IPS-18a (cell line): ENCODE data around the gene PRDM16.

ENCODE experiments used
- H3K27ac ChIP-seq: one replicate; pipeline ENCODE4 v1.5.1; 2013; ENCODE audit warnings: low read length
- H3K27me3 ChIP-seq: one replicate; pipeline ENCODE4 v1.6.1; 2013; ENCODE audit warnings: mild to moderate bottlenecking, low read length; ENCODE audit not compliant: control insufficient read depth, insufficient read depth
- H3K36me3 ChIP-seq: one replicate; pipeline ENCODE4 v1.6.1; 2013; ENCODE audit warnings: low read depth, low read length; ENCODE audit not compliant: control insufficient read depth
- H3K4me1 ChIP-seq: one replicate; pipeline ENCODE4 v1.6.1; 2013; ENCODE audit warnings: low read depth, low read length; ENCODE audit not compliant: control insufficient read depth
- H3K4me3 ChIP-seq: one replicate; pipeline ENCODE4 v1.5.1; 2013; ENCODE audit warnings: low read length
- H3K9ac ChIP-seq: one replicate; pipeline ENCODE4 v1.6.1; 2013; ENCODE audit warnings: mild to moderate bottlenecking, low read length, moderate library complexity
- H3K9me3 ChIP-seq: one replicate; pipeline ENCODE4 v1.6.1; 2013; ENCODE audit warnings: low read depth, low read length; ENCODE audit not compliant: control insufficient read depth

Gene PRDM16

DNA sequence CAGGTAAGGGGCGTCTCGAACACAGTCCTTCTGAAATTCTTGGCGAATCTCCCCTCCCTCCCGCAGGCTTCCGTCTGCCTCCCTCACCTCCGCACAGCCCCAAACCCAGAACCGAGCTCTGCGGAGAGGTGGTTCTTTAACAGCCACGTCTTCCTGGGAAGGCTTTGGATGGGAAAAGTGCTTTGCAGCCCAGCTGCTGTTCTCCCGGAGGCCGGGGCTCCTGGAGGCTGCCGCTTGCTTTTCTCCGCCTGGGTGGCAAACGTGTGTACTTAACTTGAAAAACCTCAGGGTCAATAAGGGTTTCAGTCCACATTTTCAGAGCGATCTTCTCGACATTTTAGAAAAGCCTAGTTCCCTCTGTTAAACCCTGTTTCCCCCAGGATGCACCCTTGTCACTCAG lies 109.3 kb downstream of the PRDM16 start:
- H3K9ac ChIP-seq: no peak overlapping the region
- no peaks in the 10 kb centered on the region for H3K4me1 ChIP-seq
- H3K4me3 ChIP-seq: no peak overlapping the region
- H3K27ac ChIP-seq: no peak overlapping the region
- H3K36me3 ChIP-seq: no peaks in the 10 kb centered on the region
- no peaks in the 10 kb centered on the region for H3K27me3 ChIP-seq
- H3K9me3 ChIP-seq: no peaks in the 10 kb centered on the region

DNA sequence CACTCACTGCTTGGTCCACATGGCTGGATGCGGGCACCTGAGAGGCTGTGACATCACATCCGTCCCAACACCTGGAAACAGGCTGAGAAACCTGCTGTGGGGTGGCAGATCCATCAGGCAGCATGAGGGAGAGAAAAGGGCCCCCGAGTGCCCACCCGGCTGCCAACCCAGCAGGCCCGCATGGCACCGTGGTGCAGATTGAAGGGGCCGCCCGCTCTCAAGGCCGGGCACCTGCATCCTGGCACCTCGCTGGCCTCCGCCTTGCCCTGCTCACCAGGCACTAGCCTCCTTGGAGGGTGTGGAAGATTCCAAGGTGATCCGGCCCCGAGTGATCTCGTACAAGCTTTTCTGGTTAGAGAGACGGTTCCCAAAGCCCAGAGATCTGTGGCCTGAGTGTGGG lies 110.5 kb downstream of the PRDM16 start:
- Histone ChIP-seq H3K27me3 (no peaks in the 10 kb centered on the region), H3K27ac (no peak overlapping the region), H3K36me3 (no peaks in the 10 kb centered on the region), H3K9ac (no peak overlapping the region), H3K9me3 (no peaks in the 10 kb centered on the region), H3K4me3 (no peak overlapping the region), H3K4me1 (no peaks in the 10 kb centered on the region)

DNA sequence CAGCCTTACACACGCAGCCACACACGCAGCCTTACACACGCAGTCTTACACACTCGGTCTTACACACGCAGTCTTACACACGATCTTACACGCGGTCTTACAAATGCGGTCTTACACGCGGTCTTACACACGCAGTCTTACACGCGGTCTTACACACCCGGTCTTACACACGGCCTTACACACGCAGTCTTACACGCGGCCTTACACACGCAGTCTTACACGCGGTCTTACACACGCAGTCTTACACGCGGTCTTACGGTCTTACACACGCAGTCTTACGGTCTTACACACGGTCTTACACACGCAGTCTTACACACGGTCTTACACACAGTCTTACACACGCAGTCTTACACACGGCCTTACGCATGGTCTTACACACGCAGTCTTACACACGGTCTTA lies 111.9 kb downstream of the PRDM16 start:
- H3K27me3 ChIP-seq: no peaks in the 10 kb centered on the region
- no peaks in the 10 kb centered on the region for H3K36me3 ChIP-seq

DNA sequence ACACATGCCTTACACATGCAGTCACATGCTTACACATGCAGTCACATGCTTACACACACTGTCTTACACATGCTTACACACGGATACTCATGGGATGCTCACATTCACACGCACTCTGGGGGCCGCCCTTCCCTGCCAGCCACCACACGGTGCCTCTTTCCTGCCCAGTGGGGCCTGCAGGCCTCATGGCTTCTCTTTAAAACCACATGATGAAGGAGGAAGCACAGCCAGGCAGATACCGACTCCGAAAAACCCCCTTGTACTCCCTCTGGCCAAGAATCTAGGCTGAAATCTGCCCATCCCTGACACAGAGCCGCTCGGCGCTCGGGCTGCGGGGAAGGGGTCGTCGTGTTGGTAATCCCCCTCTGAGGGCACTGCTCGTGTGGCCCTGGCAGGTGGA lies 113.0 kb downstream of the PRDM16 start:
- H3K9ac ChIP-seq: no peak overlapping the region
- H3K27me3 ChIP-seq: no peaks in the 10 kb centered on the region
- H3K4me3 ChIP-seq: no peak overlapping the region
- H3K4me1 ChIP-seq: no peaks in the 10 kb centered on the region
- H3K36me3 ChIP-seq: no peaks in the 10 kb centered on the region
- H3K9me3 ChIP-seq: no peaks in the 10 kb centered on the region
- H3K27ac ChIP-seq: no peak overlapping the region

More for the DNA sequence above, 111.9 kb downstream of the PRDM16 start:
- no peaks in the 10 kb centered on the region for H3K9me3 ChIP-seq
- no peak overlapping the region for H3K9ac ChIP-seq
- no peak overlapping the region for H3K27ac ChIP-seq
- H3K4me3 ChIP-seq: no peak overlapping the region
- no peaks in the 10 kb centered on the region for H3K4me1 ChIP-seq

DNA sequence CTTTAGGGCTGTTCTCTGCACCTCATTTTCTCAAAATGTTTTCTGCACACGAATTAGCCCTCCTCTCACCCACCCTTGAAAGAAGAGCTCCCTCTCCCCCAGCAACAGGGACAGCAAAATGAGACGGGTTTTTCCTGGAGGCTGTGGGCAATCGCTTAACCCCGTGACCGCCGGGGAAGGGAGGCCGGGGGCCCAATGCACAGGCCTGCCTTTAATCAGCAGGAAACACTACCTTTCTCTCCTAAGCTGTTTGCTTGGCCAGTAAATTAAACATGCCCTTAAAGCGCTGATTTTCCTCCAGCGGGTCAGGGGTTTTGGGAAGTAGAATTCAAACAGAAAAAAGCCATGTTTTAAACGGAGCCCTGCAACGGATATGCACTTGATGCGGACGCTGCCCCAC lies 114.4 kb downstream of the PRDM16 start:
- H3K4me3 ChIP-seq: no peak overlapping the region
- H3K27ac ChIP-seq: no peak overlapping the region
- H3K27me3 ChIP-seq: no peaks in the 10 kb centered on the region
- H3K9me3 ChIP-seq: no peaks in the 10 kb centered on the region
- H3K4me1 ChIP-seq: no peaks in the 10 kb centered on the region
- no peaks in the 10 kb centered on the region for H3K36me3 ChIP-seq
- H3K9ac ChIP-seq: no peak overlapping the region

DNA sequence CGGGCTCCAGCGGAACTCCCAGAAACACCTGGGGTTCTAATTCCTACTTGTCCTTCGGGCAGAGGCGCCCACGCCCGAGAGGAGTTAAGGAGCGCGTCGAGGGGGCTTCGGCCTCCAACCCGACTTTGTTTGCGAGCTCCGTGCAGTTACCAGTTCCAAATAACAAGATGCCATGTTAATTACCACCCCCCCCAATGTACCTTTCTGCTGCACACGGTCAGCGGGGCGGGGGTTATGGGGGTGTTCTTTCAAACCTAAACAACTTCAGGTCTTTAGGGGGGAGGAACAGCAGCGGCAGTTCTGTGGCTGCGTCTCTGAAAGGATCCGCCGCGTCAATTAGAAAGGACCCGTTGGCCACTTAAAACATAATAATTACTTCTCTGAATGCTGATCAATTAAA lies 114.8 kb downstream of the PRDM16 start:
- H3K9ac ChIP-seq: no peak overlapping the region
- no peaks in the 10 kb centered on the region for H3K4me1 ChIP-seq
- H3K27me3 ChIP-seq: no peaks in the 10 kb centered on the region
- no peaks in the 10 kb centered on the region for H3K36me3 ChIP-seq
- no peaks in the 10 kb centered on the region for H3K9me3 ChIP-seq
- no peak overlapping the region for H3K27ac ChIP-seq
- H3K4me3 ChIP-seq: no peak overlapping the region

DNA sequence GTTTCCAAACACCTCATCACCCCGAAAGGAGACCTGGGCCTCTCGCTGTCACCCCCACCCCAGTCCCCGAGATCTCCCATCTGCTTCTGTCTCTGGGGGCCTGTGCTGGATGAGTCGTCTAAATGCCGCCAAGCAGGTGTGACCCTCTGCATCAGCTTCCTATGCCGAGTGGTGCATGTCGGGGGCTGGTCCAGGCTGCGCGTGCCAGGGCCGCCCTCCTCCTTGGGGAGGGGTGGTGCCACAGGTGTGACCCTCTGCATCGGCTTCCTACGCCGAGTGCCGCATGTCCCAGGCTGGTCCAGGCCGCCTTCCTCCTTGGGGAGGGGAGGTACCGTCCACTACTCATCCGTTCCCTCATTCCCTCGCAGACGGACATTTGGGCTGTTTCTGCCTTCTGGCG lies 115.7 kb downstream of the PRDM16 start:
- no peaks in the 10 kb centered on the region for H3K9me3 ChIP-seq
- no peak overlapping the region for H3K4me3 ChIP-seq
- H3K27me3 ChIP-seq: no peaks in the 10 kb centered on the region
- H3K27ac ChIP-seq: no peak overlapping the region
- no peaks in the 10 kb centered on the region for H3K4me1 ChIP-seq
- H3K36me3 ChIP-seq: no peaks in the 10 kb centered on the region
- H3K9ac ChIP-seq: no peak overlapping the region

DNA sequence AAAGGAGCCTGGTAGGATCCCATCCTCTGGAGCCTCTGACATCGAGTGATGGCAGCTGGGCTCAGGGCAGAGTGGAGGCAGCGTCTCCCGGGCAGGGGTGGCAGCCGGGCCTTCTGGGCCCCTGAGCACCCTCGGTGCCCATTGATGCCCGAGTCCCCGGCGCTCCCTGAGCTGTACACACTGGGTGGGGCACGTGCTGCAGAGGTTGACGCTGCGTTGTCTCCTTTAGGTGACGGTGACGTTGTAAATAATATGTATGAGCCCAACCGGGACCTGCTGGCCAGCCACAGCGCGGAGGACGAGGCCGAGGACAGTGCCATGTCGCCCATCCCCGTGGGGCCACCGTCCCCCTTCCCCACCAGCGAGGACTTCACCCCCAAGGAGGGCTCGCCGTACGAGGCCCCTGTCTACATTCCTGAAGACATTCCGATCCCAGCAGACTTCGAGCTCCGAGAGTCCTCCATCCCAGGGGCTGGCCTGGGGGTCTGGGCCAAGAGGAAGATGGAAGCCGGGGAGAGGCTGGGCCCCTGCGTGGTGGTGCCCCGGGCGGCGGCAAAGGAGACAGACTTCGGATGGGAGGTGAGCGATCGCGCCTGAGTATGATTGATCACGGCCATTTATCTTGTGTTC lies 117.0 kb downstream of the PRDM16 start:
- Histone ChIP-seq H3K36me3 (no peaks in the 10 kb centered on the region), H3K4me3 (no peak overlapping the region), H3K4me1 (no peaks in the 10 kb centered on the region), H3K9me3 (no peaks in the 10 kb centered on the region), H3K27me3 (no peaks in the 10 kb centered on the region), H3K9ac (no peak overlapping the region), H3K27ac (no peak overlapping the region)

DNA sequence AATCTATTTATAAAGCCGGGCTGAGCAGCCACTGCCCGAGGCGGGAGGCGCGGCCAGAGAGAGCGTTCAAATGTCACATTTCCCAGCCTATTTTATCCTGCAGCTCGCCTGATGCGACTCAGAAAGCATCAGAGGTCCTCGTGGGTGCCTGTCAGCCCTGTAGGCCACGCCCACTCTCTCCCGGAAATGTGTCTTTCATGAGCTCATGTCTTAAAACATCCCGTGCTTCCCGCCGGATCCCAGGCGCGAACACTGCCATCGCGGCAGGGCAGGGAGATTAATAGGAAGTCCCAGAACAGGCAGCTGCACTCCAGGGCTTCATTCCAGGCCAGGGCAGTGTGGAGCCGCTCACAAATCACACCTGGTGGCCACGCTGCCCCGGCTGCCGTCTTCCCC lies 117.5 kb downstream of the PRDM16 start:
- H3K4me3 ChIP-seq: no peak overlapping the region
- no peak overlapping the region for H3K27ac ChIP-seq
- no peaks in the 10 kb centered on the region for H3K36me3 ChIP-seq
- H3K4me1 ChIP-seq: no peaks in the 10 kb centered on the region
- no peaks in the 10 kb centered on the region for H3K9me3 ChIP-seq
- no peaks in the 10 kb centered on the region for H3K27me3 ChIP-seq
- no peak overlapping the region for H3K9ac ChIP-seq

DNA sequence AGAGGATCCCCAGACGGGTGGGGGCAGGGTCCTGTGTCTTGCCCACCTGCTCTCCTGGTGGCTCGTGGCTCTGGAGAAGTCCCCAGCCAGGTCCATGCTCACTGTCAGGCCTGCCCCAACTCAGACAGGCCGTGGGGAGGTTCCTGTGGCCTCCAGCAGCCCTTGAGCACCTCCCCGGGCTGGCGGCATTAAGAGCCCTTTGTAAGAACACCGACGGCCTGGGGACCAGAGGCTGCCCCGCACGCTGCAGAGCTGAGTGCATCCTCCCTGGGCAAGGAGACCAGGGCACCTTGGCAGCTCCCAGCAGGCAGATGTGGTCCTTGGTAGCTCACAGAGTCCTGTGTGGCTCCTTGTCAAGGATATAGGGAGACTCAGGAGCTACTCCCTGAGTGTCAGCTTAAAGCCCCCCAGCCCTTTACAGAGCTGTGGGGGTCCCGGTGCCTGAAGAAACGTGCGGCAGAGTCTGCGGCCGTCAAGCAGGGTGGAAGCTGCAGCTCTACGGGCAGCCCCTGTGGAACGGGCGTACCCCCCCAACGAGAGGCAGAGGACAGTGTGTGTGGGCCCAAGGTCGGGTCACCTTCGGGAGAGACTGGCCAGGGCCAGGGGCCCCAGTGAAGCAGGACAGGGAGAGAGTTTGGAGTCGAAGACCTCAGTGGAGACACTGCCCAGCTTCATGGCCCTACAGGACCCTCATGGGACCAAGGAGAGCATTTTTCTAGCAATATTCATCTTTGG lies 118.6 kb downstream of the PRDM16 start:
- H3K27me3 ChIP-seq: no peaks in the 10 kb centered on the region
- no peaks in the 10 kb centered on the region for H3K36me3 ChIP-seq

DNA sequence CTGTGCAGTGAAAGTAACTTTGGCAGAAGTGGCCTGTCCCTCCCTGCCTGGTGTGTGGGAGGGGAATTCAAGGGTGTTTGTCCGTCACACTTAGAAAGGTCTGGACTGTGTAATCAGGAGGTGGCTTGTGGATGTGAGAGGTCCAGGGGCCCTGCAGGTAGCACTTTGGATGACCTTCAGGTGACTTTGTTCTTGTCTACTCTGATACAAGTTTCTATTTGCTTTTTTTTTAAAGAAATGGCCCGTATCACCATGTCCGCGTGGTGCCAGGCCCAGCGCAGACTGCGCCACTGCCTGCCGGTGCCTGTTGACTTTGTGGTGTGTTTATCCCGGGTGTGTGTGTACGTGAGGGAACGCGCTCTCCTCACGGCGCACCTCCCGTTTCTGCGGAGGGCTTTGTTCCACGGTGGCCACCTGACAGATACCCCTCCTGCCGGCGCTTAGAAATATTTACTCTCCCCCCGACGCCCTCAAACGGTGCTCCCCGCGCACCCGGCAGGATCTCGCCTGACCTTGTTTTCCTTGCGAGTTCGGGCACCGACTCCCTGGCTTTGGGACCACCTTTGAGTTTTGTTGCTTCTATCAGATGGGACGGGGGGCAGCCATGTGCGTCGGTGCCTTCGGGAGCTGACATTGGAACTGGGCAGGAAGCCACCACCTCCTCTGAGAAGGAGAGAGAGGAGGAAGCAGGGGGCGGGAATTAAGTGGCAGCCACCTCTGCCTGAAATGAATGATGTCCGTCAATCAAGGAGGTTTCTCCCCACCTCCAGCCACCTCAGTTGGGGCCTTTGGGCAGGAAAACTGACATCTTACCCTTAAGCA lies 119.4 kb downstream of the PRDM16 start:
- H3K27ac ChIP-seq: no peak overlapping the region
- H3K36me3 ChIP-seq: no peaks in the 10 kb centered on the region
- H3K27me3 ChIP-seq: no peaks in the 10 kb centered on the region
- no peaks in the 10 kb centered on the region for H3K4me1 ChIP-seq
- H3K9ac ChIP-seq: no peak overlapping the region
- H3K9me3 ChIP-seq: no peaks in the 10 kb centered on the region
- no peak overlapping the region for H3K4me3 ChIP-seq

More for the DNA sequence above, 118.6 kb downstream of the PRDM16 start:
- Histone ChIP-seq H3K4me3 (no peak overlapping the region), H3K9me3 (no peaks in the 10 kb centered on the region), H3K9ac (no peak overlapping the region), H3K4me1 (no peaks in the 10 kb centered on the region), H3K27ac (no peak overlapping the region)
